SK-N-SH (cell line): ENCODE results near the gene GMCL1. TPM values are rescaled to one million over a fixed set of nuclear protein-coding genes. Genes with fewer than 3 reads are reported as not detected.

ENCODE experiments used
- CTCF ChIA-PET: fragments of 300-600, 350-600 bp; formaldehyde crosslinking; extraction: SDS; loops from one replicate; lab custom pipeline; 2021; lab: Yijun Ruan, JAX
- POLR2A ChIA-PET: fragments of 350-600 bp; sonication (Branson Sonifier 250); formaldehyde crosslinking; extraction: SDS; loops from one replicate; lab custom pipeline; 2020; ENCODE audit warnings: antibody characterized with exemption, inconsistent platforms; lab: Yijun Ruan, JAX
- DNase-seq: peaks from one replicate; pipeline ENCODE4 v3.0.0; 2012
- H2AFZ ChIP-seq: fragments of 200-600 bp; sonication (generic); 2 replicates; pipeline ENCODE4 v1.8.1; 2016; ENCODE audit warnings: antibody characterized with exemption, mild to moderate bottlenecking, low read depth
- H3F3A ChIP-seq: fragments of 200-600 bp; sonication (generic); replicated peaks from 2 replicates; pipeline ENCODE3; 2016; ENCODE audit warnings: antibody characterized with exemption, mild to moderate bottlenecking; ENCODE audit not compliant: insufficient read depth
- H3K27ac ChIP-seq, 2 experiments: fragments of 200-500 bp in 1 of 2; fragments of 200-600 bp in 1 of 2; sonication (Bioruptor generic) in 1 of 2; sonication (generic), shearing (Covaris generic) in 1 of 2; 2 replicates each; pipeline versions ENCODE4 v1.5.1 to v1.6.1; 2014 to 2016; ENCODE audit warnings: low read depth in 2 of 2, inconsistent platforms in 1 of 2, low read length in 1 of 2, mild to moderate bottlenecking in 1 of 2, mixed read lengths in 1 of 2
- H3K27me3 ChIP-seq: fragments of 200-600 bp; sonication (generic), shearing (Covaris generic); 2 replicates; pipeline ENCODE4 v1.6.1; 2016; ENCODE audit warnings: mixed run types; ENCODE audit not compliant: insufficient read depth
- H3K36me3 ChIP-seq, 2 experiments: fragments of 200-500 bp in 1 of 2; fragments of 200-600 bp in 1 of 2; sonication (Bioruptor generic) in 1 of 2; sonication (generic) in 1 of 2; replicated peaks in 1 of 2; 2 replicates each; pipeline versions ENCODE3 to v1.5.1; 2014 to 2016; ENCODE audit warnings: low read length in 1 of 2, mild to moderate bottlenecking in 1 of 2; ENCODE audit not compliant: insufficient read depth in 2 of 2, control insufficient read depth in 1 of 2
- H3K4me1 ChIP-seq, 2 experiments: fragments of 200-500 bp in 1 of 2; fragments of 200-600 bp in 1 of 2; sonication (Bioruptor generic) in 1 of 2; sonication (generic), shearing (Covaris generic) in 1 of 2; 2 replicates each; pipeline versions ENCODE4 v1.5.1 to v1.6.1; 2014 to 2016; ENCODE audit warnings: low read depth in 1 of 2, low read length in 1 of 2, mixed run types in 1 of 2; ENCODE audit not compliant: insufficient read depth in 2 of 2, control insufficient read depth in 1 of 2
- H3K4me2 ChIP-seq: fragments of 200-600 bp; sonication (generic), shearing (Covaris generic); 2 replicates; pipeline ENCODE4 v1.6.1; 2017; ENCODE audit warnings: mixed run types
- H3K4me3 ChIP-seq, 2 experiments: fragments of 200-500 bp in 1 of 2; fragments of 200-600 bp in 1 of 2; sonication (Bioruptor generic) in 1 of 2; sonication (generic), shearing (Covaris generic) in 1 of 2; 2 replicates each; pipeline versions ENCODE4 v1.5.1 to v1.8.1; 2014 to 2016; ENCODE audit warnings: low read depth in 2 of 2, inconsistent platforms in 1 of 2, low read length in 1 of 2, mild to moderate bottlenecking in 1 of 2, mixed read lengths in 1 of 2, moderate library complexity in 1 of 2
- H3K79me2 ChIP-seq: fragments of 200-600 bp; sonication (generic); 2 replicates; pipeline ENCODE4 v1.8.1; 2017; ENCODE audit warnings: mild to moderate bottlenecking; ENCODE audit not compliant: insufficient read depth
- H3K9ac ChIP-seq: fragments of 200-600 bp; sonication (generic); 2 replicates; pipeline ENCODE4 v1.6.1; 2017; ENCODE audit warnings: mixed run types
- H3K9me2 ChIP-seq: fragments of 200-600 bp; sonication (generic); 2 replicates; pipeline ENCODE4 v1.6.1; 2017; ENCODE audit warnings: mixed run types
- H3K9me3 ChIP-seq: fragments of 200-600 bp; sonication (generic); 2 replicates; pipeline ENCODE4 v1.6.1; 2017; ENCODE audit warnings: mixed run types, mild to moderate bottlenecking, moderate library complexity
- H4K20me1 ChIP-seq: fragments of 200-600 bp; sonication (generic); 2 replicates; pipeline ENCODE4 v1.6.1; 2017; ENCODE audit warnings: mild to moderate bottlenecking, mixed run types; ENCODE audit not compliant: insufficient read depth
- CHD2 ChIP-seq: fragments of 150-350 bp; IDR thresholded peaks from 2 replicates; pipeline ENCODE4 v1.6.1; 2018; ENCODE audit warnings: low read length; ENCODE audit not compliant: partially characterized antibody
- EP300 ChIP-seq, 2 experiments: IDR thresholded peaks; 2 replicates each; pipeline versions ENCODE4 v1.4.0 to v1.6.1; 2012; ENCODE audit warnings: borderline replicate concordance in 1 of 2, low read depth in 1 of 2, low read length in 1 of 2
- FOXM1 ChIP-seq: IDR thresholded peaks from 2 replicates; pipeline ENCODE4 v1.4.0; 2012; ENCODE audit warnings: low read depth, mild to moderate bottlenecking
- JUND ChIP-seq: IDR thresholded peaks from 2 replicates; pipeline ENCODE4 v1.4.0; 2012
- NFIC ChIP-seq: IDR thresholded peaks from 2 replicates; pipeline ENCODE4 v1.4.0; 2012; ENCODE audit warnings: borderline replicate concordance
- POLR2AphosphoS5 ChIP-seq: IDR thresholded peaks from 2 replicates; pipeline ENCODE4 v1.6.1; 2012; ENCODE audit warnings: low read depth, low read length
- TAF1 ChIP-seq: IDR thresholded peaks from 2 replicates; pipeline ENCODE4 v1.6.1; 2012; ENCODE audit warnings: low read depth, mild to moderate bottlenecking, low read length, moderate library complexity, borderline replicate concordance
- TEAD4 ChIP-seq: IDR thresholded peaks from 2 replicates; pipeline ENCODE4 v1.4.0; 2012; ENCODE audit warnings: mild to moderate bottlenecking, borderline replicate concordance; ENCODE audit not compliant: insufficient read depth
- YY1 ChIP-seq: IDR thresholded peaks from 2 replicates; pipeline ENCODE4 v1.4.0; 2012; ENCODE audit warnings: low read depth, mild to moderate bottlenecking
- WGBS: methylation state at CpG from one replicate; pipeline ENCODE4 v1.1.6; 2017; ENCODE audit warnings: low lambda C conversion rate; 5-methylcytosine and 5-hydroxymethylcytosine counted together
- polyA plus RNA-seq, 3 experiments: library from polyadenylated mRNA; depleted of rRNA; stranded (reverse); fragments of >200 nt; gene quantifications; 2 replicates each; pipeline ENCODE4 v1.2.3, GENCODE V29; 2012
- TF ChIP-seq, protein P1 (sequence below): IDR thresholded peaks from 2 replicates; pipeline ENCODE4 v1.6.1; 2012; ENCODE audit warnings: mild to moderate bottlenecking, low read depth, low read length, moderate library complexity
- TF ChIP-seq, protein P2 (sequence below): IDR thresholded peaks from 2 replicates; pipeline ENCODE4 v1.4.0; 2012; ENCODE audit warnings: low read depth, borderline replicate concordance
- TF ChIP-seq, protein P3 (sequence below): IDR thresholded peaks from 2 replicates; pipeline ENCODE4; 2012

GMCL1 gene
- polyA plus RNA-seq, 1 of the 3 experiments (the other 2 are of a cell fraction): 6.2 TPM

DNA sequence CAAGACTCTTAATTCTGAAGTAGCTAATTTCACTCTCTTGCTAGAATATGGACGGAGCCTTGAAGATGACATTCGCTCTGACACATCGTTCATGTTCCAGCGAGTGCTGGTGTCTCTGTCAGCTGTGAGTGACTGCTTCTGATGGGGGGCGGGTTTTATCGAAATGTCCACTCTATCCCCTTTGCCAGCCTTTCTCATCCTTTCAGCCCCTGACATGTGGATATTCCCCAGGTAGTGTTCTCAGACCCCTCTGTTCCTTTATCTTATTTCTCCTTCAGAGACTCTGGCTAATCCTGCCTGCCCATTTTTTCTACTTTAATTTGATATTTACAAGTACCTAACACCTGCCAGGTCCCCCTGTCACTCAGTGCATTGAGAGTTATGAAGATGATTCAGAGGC, 18.9 kb upstream of the GMCL1 start:
- H3K4me2 ChIP-seq: no peak overlapping the region
- no peaks in the 10 kb centered on the region for H3K9me2 ChIP-seq
- H3K9me3 ChIP-seq: no peaks in the 10 kb centered on the region
- peaks cover 0 to 5% of the 10 kb centered on the region in 2 experiments; a peak in 1 of 4 replicates for H3K4me1 ChIP-seq
- TF ChIP-seq FOXM1 (no peak), EP300 (IDR thresholded peaks at IDR 0.05; ENCODE audit: borderline replicate concordance in 1 of 2, low read depth in 1 of 2, low read length in 1 of 2) (no peak), YY1 (no peak), TAF1 (no peak), POLR2AphosphoS5 (no peak), TEAD4 (no peak), CHD2 (no peak), NFIC (no peak)
- TF ChIP-seq, protein P1, sequence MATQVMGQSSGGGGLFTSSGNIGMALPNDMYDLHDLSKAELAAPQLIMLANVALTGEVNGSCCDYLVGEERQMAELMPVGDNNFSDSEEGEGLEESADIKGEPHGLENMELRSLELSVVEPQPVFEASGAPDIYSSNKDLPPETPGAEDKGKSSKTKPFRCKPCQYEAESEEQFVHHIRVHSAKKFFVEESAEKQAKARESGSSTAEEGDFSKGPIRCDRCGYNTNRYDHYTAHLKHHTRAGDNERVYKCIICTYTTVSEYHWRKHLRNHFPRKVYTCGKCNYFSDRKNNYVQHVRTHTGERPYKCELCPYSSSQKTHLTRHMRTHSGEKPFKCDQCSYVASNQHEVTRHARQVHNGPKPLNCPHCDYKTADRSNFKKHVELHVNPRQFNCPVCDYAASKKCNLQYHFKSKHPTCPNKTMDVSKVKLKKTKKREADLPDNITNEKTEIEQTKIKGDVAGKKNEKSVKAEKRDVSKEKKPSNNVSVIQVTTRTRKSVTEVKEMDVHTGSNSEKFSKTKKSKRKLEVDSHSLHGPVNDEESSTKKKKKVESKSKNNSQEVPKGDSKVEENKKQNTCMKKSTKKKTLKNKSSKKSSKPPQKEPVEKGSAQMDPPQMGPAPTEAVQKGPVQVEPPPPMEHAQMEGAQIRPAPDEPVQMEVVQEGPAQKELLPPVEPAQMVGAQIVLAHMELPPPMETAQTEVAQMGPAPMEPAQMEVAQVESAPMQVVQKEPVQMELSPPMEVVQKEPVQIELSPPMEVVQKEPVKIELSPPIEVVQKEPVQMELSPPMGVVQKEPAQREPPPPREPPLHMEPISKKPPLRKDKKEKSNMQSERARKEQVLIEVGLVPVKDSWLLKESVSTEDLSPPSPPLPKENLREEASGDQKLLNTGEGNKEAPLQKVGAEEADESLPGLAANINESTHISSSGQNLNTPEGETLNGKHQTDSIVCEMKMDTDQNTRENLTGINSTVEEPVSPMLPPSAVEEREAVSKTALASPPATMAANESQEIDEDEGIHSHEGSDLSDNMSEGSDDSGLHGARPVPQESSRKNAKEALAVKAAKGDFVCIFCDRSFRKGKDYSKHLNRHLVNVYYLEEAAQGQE: no peak
- TF ChIP-seq, protein P2, sequence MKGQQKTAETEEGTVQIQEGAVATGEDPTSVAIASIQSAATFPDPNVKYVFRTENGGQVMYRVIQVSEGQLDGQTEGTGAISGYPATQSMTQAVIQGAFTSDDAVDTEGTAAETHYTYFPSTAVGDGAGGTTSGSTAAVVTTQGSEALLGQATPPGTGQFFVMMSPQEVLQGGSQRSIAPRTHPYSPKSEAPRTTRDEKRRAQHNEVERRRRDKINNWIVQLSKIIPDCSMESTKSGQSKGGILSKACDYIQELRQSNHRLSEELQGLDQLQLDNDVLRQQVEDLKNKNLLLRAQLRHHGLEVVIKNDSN: no peak
- no peaks in the 10 kb centered on the region for H3K79me2 ChIP-seq
- 91% methylated on average over 6 of the region's 6 CpGs for WGBS
- no peak overlapping the region for H3K4me3 ChIP-seq
- no peak for DNase-seq
- no peaks in the 10 kb centered on the region for H3K27me3 ChIP-seq
- H4K20me1 ChIP-seq: no peaks in the 10 kb centered on the region
- no peak overlapping the region for H3K9ac ChIP-seq
- H3F3A ChIP-seq: no peaks in the 10 kb centered on the region
- ChIA-PET POLR2A (no interaction called here), CTCF (interaction anchor here (0.9 to 13.1 kb wide), 2 partner anchors 9 to 85 kb away, joined by 3 to 376 read pairs; no protein-coding TSS in a partner anchor)
- no peak overlapping the region for H3K27ac ChIP-seq
- peaks cover 31 to 37% of the 10 kb centered on the region in 2 experiments for H3K36me3 ChIP-seq
- H2AFZ ChIP-seq: no peak overlapping the region

DNA sequence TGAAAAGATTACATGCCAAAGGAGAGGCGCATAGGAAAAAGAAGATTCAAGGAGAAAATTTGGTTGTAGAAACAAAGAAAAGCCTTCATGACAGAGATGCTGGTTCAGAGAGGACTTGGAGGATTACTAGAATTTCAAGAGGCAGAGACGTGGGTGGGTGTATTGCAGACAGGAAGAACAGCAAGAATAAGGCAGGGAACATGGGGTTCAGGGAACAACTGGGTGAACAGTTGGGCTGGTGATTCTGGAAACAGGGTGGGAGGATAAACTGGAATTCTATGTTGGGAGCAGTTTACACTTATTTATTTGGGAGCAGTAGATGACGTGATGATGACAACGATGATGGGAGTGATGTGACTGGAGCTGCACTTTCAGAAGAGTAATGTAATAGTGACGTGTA, 18.4 kb upstream of the GMCL1 start:
- no peak for DNase-seq
- POLR2A ChIA-PET: no interaction called here
- WGBS: 96% methylated on average over 5 of the region's 5 CpGs

More for the DNA sequence above, 18.4 kb upstream of the GMCL1 start:
- no peaks in the 10 kb centered on the region for H3K9me3 ChIP-seq
- no peak overlapping the region for H3K27ac ChIP-seq
- CTCF ChIA-PET: interaction anchor here (13.1 kb wide), 1 partner anchor 86 kb away, joined by 376 read pairs; no protein-coding TSS in a partner anchor
- no peaks in the 10 kb centered on the region for H3K79me2 ChIP-seq
- H2AFZ ChIP-seq: no peak overlapping the region
- no peak overlapping the region for H3K4me3 ChIP-seq
- TF ChIP-seq, protein P3, sequence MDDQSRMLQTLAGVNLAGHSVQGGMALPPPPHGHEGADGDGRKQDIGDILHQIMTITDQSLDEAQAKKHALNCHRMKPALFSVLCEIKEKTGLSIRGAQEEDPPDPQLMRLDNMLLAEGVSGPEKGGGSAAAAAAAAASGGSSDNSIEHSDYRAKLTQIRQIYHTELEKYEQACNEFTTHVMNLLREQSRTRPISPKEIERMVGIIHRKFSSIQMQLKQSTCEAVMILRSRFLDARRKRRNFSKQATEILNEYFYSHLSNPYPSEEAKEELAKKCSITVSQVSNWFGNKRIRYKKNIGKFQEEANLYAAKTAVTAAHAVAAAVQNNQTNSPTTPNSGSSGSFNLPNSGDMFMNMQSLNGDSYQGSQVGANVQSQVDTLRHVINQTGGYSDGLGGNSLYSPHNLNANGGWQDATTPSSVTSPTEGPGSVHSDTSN: no peak
- TF ChIP-seq NFIC (no peak), JUND (no peak)
- no peaks in the 10 kb centered on the region for H3K27me3 ChIP-seq
- no peaks in the 10 kb centered on the region for H4K20me1 ChIP-seq
- H3K4me2 ChIP-seq: no peak overlapping the region
- H3F3A ChIP-seq: no peaks in the 10 kb centered on the region
- H3K9ac ChIP-seq: no peak overlapping the region
- peaks cover 0 to 4% of the 10 kb centered on the region in 2 experiments; a peak in 1 of 4 replicates for H3K4me1 ChIP-seq
- peaks cover 31 to 37% of the 10 kb centered on the region in 2 experiments for H3K36me3 ChIP-seq
- H3K9me2 ChIP-seq: no peaks in the 10 kb centered on the region
